ENCODE measurements around the gene HERC3. TPM values are rescaled to one million over a fixed set of nuclear protein-coding genes. Genes with fewer than 3 reads are reported as not detected.

The HERC3 gene
- total and polyA plus RNA-seq, 4 donors = 6.2 to 48.0 (median 24.9) TPM

- Histone ChIP-seq H3K4me3 (no peak overlapping the region), H3K36me3 (ENCODE audit: control insufficient read depth in 4 of 4, insufficient read depth in 4 of 4, low read length in 4 of 4) (peaks cover 2 to 23% (median 12%) of the 10 kb centered on the region in 4 donors), H3K27ac (ENCODE audit: low read depth in 1 of 2, low read length in 1 of 2) (no peak overlapping the region), H3K9ac (ENCODE audit: insufficient read depth in 1 of 2, low read length in 2 of 2) (no peak overlapping the region), H3K27me3 (ENCODE audit: control insufficient read depth in 3 of 3, insufficient read depth in 3 of 3, low read length in 2 of 3) (no peaks in the 10 kb centered on the region), H3K9me3 (ENCODE audit: control insufficient read depth in 4 of 4, insufficient read depth in 3 of 4, low read length in 3 of 4) (no peaks in the 10 kb centered on the region), H3K4me1 (ENCODE audit: control insufficient read depth in 5 of 5, insufficient read depth in 5 of 5, low read length in 5 of 5) (peaks cover 0 to 1% (median 0%) of the 10 kb centered on the region in 5 donors)
- TF ChIP-seq CTCF (IDR thresholded peaks at IDR 0.05; ENCODE audit: control extremely low read depth, extremely low read depth) = no peak
- no peak for DNase-seq
- 92 to 96% methylated on average over 2 of the region's 2 CpGs for WGBS, 2 donors
- ATAC-seq (ENCODE audit: insufficient read depth, low FRiP score) = no peak
Measured at GRCh38 chr4:88674979-88675378, 82.7 kb downstream of the HERC3 start.

- Histone ChIP-seq H3K4me3 (no peak overlapping the region), H3K36me3 (ENCODE audit: control insufficient read depth in 4 of 4, insufficient read depth in 4 of 4, low read length in 4 of 4) (peaks cover 2 to 22% (median 11%) of the 10 kb centered on the region in 4 donors), H3K9me3 (ENCODE audit: control insufficient read depth in 4 of 4, insufficient read depth in 3 of 4, low read length in 3 of 4) (no peaks in the 10 kb centered on the region), H3K9ac (ENCODE audit: insufficient read depth in 1 of 2, low read length in 2 of 2) (no peak overlapping the region), H3K4me1 (ENCODE audit: control insufficient read depth in 5 of 5, insufficient read depth in 5 of 5, low read length in 5 of 5) (peaks cover 0 to 1% (median 0%) of the 10 kb centered on the region in 5 donors), H3K27me3 (ENCODE audit: control insufficient read depth in 3 of 3, insufficient read depth in 3 of 3, low read length in 2 of 3) (no peaks in the 10 kb centered on the region), H3K27ac (ENCODE audit: low read depth in 1 of 2, low read length in 1 of 2) (no peak overlapping the region)
- TF ChIP-seq CTCF (IDR thresholded peaks at IDR 0.05; ENCODE audit: control extremely low read depth, extremely low read depth) = no peak
- WGBS, 2 donors = 91% methylated on average over 2 of the region's 2 CpGs
- DNase-seq (no peak), ATAC-seq (ENCODE audit: insufficient read depth, low FRiP score) (no peak)
Measured at GRCh38 chr4:88675543-88675942, 83.3 kb downstream of the HERC3 start.

GRCh38 chr4:88681209-88681608 is 88.9 kb downstream of the HERC3 start:
- no peak overlapping the region for H3K4me3 ChIP-seq
- WGBS, 2 donors = 97 to 98% methylated on average over 5 of the region's 5 CpGs
- no peaks in the 10 kb centered on the region for H3K4me1 ChIP-seq (ENCODE audit: control insufficient read depth in 5 of 5, insufficient read depth in 5 of 5, low read length in 5 of 5)
- H3K9me3 ChIP-seq (ENCODE audit: control insufficient read depth in 4 of 4, insufficient read depth in 3 of 4, low read length in 3 of 4) = no peaks in the 10 kb centered on the region
- no peak overlapping the region for H3K27ac ChIP-seq (ENCODE audit: low read depth in 1 of 2, low read length in 1 of 2)
- DNase-seq (no peak), ATAC-seq (ENCODE audit: insufficient read depth, low FRiP score) (no peak)
- no peaks in the 10 kb centered on the region for H3K27me3 ChIP-seq (ENCODE audit: control insufficient read depth in 3 of 3, insufficient read depth in 3 of 3, low read length in 2 of 3)
- TF ChIP-seq CTCF (IDR thresholded peaks at IDR 0.05; ENCODE audit: control extremely low read depth, extremely low read depth) = no peak
- no peak overlapping the region for H3K9ac ChIP-seq (ENCODE audit: insufficient read depth in 1 of 2, low read length in 2 of 2)
- H3K36me3 ChIP-seq (ENCODE audit: control insufficient read depth in 4 of 4, insufficient read depth in 4 of 4, low read length in 4 of 4) = peaks cover 11 to 30% (median 12%) of the 10 kb centered on the region in 4 donors

- H3K36me3 ChIP-seq (ENCODE audit: control insufficient read depth in 4 of 4, insufficient read depth in 4 of 4, low read length in 4 of 4) = peaks cover 6 to 28% (median 14%) of the 10 kb centered on the region in 4 donors
- DNase-seq = no peak
- no peak overlapping the region for H3K9ac ChIP-seq (ENCODE audit: insufficient read depth in 1 of 2, low read length in 2 of 2)
- H3K4me3 ChIP-seq = no peak overlapping the region
- H3K9me3 ChIP-seq (ENCODE audit: control insufficient read depth in 4 of 4, insufficient read depth in 3 of 4, low read length in 3 of 4) = no peaks in the 10 kb centered on the region
- no peak for ATAC-seq (ENCODE audit: insufficient read depth, low FRiP score)
- TF ChIP-seq CTCF (IDR thresholded peaks at IDR 0.05; ENCODE audit: control extremely low read depth, extremely low read depth) = no peak
- WGBS, 2 donors = 85 to 90% methylated on average over 3 of the region's 3 CpGs
- H3K27ac ChIP-seq (ENCODE audit: low read depth in 1 of 2, low read length in 1 of 2) = no peak overlapping the region
- no peaks in the 10 kb centered on the region for H3K4me1 ChIP-seq (ENCODE audit: control insufficient read depth in 5 of 5, insufficient read depth in 5 of 5, low read length in 5 of 5)
- H3K27me3 ChIP-seq (ENCODE audit: control insufficient read depth in 3 of 3, insufficient read depth in 3 of 3, low read length in 2 of 3) = no peaks in the 10 kb centered on the region
Measured at GRCh38 chr4:88690355-88690754, 98.1 kb downstream of the HERC3 start.
